ENCODE results near the gene RANBP17. TPM values are rescaled to one million over a fixed set of nuclear protein-coding genes. Genes with fewer than 3 reads are reported as not detected.

RANBP17 gene
- total RNA-seq, 1 donor from 2014 or later: 6.8 TPM

DNA sequence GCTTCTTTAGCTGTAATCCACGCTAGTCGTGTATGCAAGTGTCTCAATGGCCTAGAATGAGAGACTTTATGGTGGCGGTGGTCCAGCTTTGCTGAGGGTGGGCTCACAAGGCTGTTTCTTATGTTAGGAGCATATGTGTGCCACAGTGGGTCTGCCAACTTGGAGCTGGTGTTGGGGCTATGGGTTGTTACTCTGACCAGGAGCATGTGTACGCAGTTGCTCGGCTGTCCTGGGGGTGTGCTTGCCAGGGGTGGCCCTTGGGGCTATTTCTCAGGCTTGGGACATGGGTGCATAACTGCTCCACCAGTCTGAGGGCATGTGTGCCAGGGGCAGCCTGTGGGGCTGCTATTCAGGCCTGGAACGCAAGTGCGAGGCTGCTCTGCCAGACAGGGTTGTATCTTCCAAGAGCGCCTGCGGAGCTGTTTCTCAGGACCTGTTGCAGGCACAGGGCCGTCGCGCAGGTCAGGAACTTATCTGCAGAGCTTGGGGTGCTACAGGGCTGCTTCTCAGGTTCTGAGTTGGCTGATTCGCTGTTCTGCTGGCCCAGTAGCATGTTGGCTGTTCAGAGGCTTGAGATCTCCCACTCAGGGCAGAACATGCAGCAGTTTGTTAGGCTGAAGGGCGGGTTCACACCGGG is 259.3 kb downstream of the RANBP17 start:
- FAIRE-seq (no peak), DNase-seq (ENCODE audit: low read depth) (no peak)
- no peak for TF ChIP-seq CTCF (IDR thresholded peaks at IDR 0.05; ENCODE audit: insufficient read depth, low read length, severe bottlenecking)
- Histone ChIP-seq H3K36me3 (ENCODE audit: control insufficient read depth, insufficient read depth, low read length) (no peaks in the 10 kb centered on the region), H3K4me3 (ENCODE audit: low read depth, low read length) (no peak overlapping the region), H3K27me3 (ENCODE audit: control insufficient read depth, insufficient read depth, low read length) (no peaks in the 10 kb centered on the region)

- no peak for DNase-seq (ENCODE audit: low read depth)
- Histone ChIP-seq H3K36me3 (ENCODE audit: control insufficient read depth, insufficient read depth, low read length) (no peaks in the 10 kb centered on the region), H3K27me3 (ENCODE audit: control insufficient read depth, insufficient read depth, low read length) (no peaks in the 10 kb centered on the region), H3K4me3 (ENCODE audit: low read depth, low read length) (no peak overlapping the region)
- TF ChIP-seq CTCF (IDR thresholded peaks at IDR 0.05; ENCODE audit: insufficient read depth, low read length, severe bottlenecking): no peak
- FAIRE-seq: no peak
Measured at GRCh38 chr5:171121638-171122037, 259.8 kb downstream of the RANBP17 start.

- H3K36me3 ChIP-seq (ENCODE audit: control insufficient read depth, insufficient read depth, low read length): no peaks in the 10 kb centered on the region
- no peaks in the 10 kb centered on the region for H3K27me3 ChIP-seq (ENCODE audit: control insufficient read depth, insufficient read depth, low read length)
- no peak overlapping the region for H3K4me3 ChIP-seq (ENCODE audit: low read depth, low read length)
- FAIRE-seq (no peak), DNase-seq (ENCODE audit: low read depth) (no peak)
- TF ChIP-seq CTCF (IDR thresholded peaks at IDR 0.05; ENCODE audit: insufficient read depth, low read length, severe bottlenecking): no peak
Measured at GRCh38 chr5:171122372-171122771, 260.6 kb downstream of the RANBP17 start.

DNA sequence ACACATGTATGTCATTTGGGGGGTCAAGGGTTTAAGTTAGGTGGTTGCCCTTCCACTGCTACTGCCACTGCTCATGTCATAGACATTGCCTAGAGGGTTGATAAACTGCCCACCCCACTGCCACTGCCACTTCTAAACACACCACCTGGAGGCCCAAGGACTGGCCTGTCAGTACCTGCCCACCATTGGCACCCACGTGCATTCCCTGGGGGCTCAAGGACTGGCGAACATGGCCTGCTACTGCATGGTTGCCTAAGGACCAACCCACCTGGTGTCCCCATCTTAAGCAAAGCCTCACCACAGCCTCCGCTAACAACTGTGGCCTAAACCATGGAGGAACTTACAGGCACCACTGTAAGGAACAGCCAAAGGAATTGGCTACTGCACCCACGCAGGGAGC is 261.6 kb downstream of the RANBP17 start:
- Histone ChIP-seq H3K27me3 (ENCODE audit: control insufficient read depth, insufficient read depth, low read length) (no peaks in the 10 kb centered on the region), H3K36me3 (ENCODE audit: control insufficient read depth, insufficient read depth, low read length) (no peaks in the 10 kb centered on the region), H3K4me3 (ENCODE audit: low read depth, low read length) (no peak overlapping the region)
- DNase-seq (ENCODE audit: low read depth) (no peak), FAIRE-seq (no peak)
- no peak for TF ChIP-seq CTCF (IDR thresholded peaks at IDR 0.05; ENCODE audit: insufficient read depth, low read length, severe bottlenecking)

GRCh38 chr5:171127314-171127713 is 265.5 kb downstream of the RANBP17 start:
- no peak for DNase-seq (ENCODE audit: low read depth)
- no peak for TF ChIP-seq CTCF (IDR thresholded peaks at IDR 0.05; ENCODE audit: insufficient read depth, low read length, severe bottlenecking)
- H3K4me3 ChIP-seq (ENCODE audit: low read depth, low read length): no peak overlapping the region
- H3K36me3 ChIP-seq (ENCODE audit: control insufficient read depth, insufficient read depth, low read length): no peaks in the 10 kb centered on the region
- FAIRE-seq: no peak
- no peaks in the 10 kb centered on the region for H3K27me3 ChIP-seq (ENCODE audit: control insufficient read depth, insufficient read depth, low read length)

DNA sequence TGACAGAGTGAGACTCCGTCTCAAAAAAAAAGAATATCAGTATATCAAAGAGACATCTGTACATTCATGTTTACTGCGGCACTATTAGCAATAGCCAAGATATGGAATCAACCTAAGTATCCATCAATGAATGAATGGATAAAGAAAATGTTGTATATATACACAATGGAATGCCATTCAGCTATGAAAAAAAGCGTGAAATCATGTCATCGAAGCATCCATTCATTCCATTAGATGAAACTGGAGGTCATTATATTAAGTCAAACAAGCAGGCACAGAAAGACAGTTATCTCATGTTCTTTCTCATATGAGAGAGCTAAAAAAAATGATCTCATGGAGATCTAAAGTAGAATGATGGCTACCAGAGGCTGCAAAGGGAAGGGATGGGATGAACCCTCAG is 266.3 kb downstream of the RANBP17 start:
- DNase-seq (ENCODE audit: low read depth): no peak
- Histone ChIP-seq H3K4me3 (ENCODE audit: low read depth, low read length) (no peak overlapping the region), H3K36me3 (ENCODE audit: control insufficient read depth, insufficient read depth, low read length) (no peaks in the 10 kb centered on the region), H3K27me3 (ENCODE audit: control insufficient read depth, insufficient read depth, low read length) (no peaks in the 10 kb centered on the region)
- no peak for TF ChIP-seq CTCF (IDR thresholded peaks at IDR 0.05; ENCODE audit: insufficient read depth, low read length, severe bottlenecking)
- FAIRE-seq: no peak
